ENCODE data around the gene CACNB2.

The CACNB2 gene

DNA sequence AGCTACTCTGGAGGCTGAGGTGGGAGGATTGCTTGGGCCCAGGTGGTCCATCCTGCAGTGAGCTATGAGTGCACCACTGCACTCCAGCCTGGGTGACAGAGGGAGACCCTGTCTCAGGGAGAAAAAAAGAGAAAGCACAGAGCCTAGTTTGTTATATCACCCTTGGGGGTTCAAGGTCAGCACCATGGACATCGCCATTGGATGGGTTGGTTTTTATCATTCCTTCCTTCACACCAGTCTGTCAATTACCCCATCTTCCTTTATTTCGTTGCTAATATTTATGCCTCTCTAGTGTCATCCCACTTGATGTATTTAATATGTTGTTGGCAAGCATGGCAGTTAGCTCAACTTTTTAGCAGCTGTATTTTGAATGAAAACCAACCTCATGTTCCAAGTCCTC, 328.9 kb downstream of the CACNB2 start:
- no peak for DNase-seq (ENCODE audit: low read depth, low spot score)
- H3K4me3 ChIP-seq (ENCODE audit: low read length), result no peak overlapping the region

- DNase-seq (ENCODE audit: low read depth, low spot score), result no peak
Observed at GRCh38 chr10:18472977-18473376, 332.8 kb downstream of the CACNB2 start.

GRCh38 chr10:18473424-18474117, 333.3 kb downstream of the CACNB2 start:
- H3K4me3 ChIP-seq (ENCODE audit: low read length), result no peak overlapping the region
- DNase-seq (ENCODE audit: low read depth, low spot score), result no peak

More at GRCh38 chr10:18472977-18473376, 332.8 kb downstream of the CACNB2 start:
- H3K4me3 ChIP-seq (ENCODE audit: low read length), result no peak overlapping the region

- no peak for DNase-seq (ENCODE audit: low read depth, low spot score)
- H3K4me3 ChIP-seq (ENCODE audit: low read length), result no peak overlapping the region
Observed at GRCh38 chr10:18474118-18474455, 333.9 kb downstream of the CACNB2 start.

DNA sequence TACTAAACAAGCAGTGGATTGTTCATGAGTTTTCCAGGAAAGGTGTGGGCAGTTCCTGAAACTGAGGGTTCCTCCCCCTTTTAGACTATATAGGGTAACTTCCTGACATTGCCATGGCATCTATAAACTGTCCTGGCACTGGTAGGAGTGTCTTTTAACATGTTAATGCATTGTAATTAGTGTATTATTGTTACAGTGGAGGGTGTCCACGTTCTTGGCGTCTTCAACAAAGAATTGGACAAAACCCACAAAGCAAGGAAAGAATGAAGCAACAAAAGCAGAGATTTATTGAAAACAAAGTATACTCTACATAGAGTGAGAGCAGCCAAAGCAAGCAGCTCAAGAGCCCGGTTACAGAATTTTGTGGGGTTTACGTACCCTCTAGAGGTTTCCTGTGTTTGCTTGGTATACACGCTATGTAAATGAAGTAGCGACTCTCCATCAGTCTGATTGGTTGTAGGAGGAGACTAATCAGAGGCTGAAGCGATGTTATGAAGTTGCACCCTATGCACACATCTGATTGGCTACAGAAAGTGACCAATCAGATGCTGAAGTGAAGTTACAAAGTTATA, 335.9 kb downstream of the CACNB2 start:
- H3K4me3 ChIP-seq (ENCODE audit: low read length), result no peak overlapping the region

GRCh38 chr10:18478354-18478753, 338.1 kb downstream of the CACNB2 start:
- H3K4me3 ChIP-seq (ENCODE audit: low read length), result no peak overlapping the region
- DNase-seq (ENCODE audit: low read depth, low spot score), result no peak

More for the DNA sequence above, 335.9 kb downstream of the CACNB2 start:
- DNase-seq (ENCODE audit: low read depth, low spot score), result no peak

DNA sequence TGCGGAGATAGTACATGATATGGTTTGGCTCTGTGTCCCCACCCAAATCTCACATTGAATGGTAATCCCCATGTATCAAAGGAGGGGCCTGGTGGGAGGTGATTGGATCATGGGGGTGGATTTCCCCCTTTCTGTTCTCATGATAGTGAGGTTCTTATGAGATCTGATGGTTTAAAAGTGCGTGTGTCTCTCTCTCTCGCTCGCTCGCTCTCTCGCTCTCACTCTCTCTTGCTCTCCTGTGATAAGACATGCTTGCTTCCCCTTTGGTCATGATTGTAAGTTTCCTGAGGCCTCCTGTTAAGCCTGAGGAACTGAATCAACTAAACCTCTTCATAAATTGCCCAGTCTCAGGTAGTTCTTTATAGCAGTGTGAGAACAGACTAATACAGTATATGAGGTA, 339.3 kb downstream of the CACNB2 start:
- no peak overlapping the region for H3K4me3 ChIP-seq (ENCODE audit: low read length)
- DNase-seq (ENCODE audit: low read depth, low spot score), result no peak

GRCh38 chr10:18483516-18484186, 343.4 kb downstream of the CACNB2 start:
- H3K4me3 ChIP-seq (ENCODE audit: low read length), result no peak overlapping the region
- no peak for DNase-seq (ENCODE audit: low read depth, low spot score)

GRCh38 chr10:18486438-18486837, 346.2 kb downstream of the CACNB2 start:
- no peak for DNase-seq (ENCODE audit: low read depth, low spot score)
- H3K4me3 ChIP-seq (ENCODE audit: low read length), result no peak overlapping the region

DNA sequence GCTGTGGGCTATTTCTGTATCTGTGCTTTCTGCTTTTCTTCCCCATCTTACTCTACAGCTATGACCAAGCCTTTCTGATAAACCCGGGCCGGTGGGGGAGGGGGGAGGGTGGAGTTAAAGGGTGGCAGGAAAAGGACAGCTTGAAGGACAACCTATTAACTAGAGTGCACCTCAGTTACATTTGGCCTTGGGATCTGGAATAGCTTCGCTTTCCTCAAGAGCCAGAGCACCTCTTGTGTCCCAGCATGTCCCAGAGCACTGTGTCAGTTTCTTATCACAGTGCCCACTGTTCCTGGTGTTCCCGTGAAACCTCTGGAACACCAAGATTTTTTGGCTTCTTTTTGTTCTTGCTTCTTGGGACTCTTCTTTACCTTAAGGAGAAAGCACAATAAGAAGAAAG, 350.5 kb downstream of the CACNB2 start:
- DNase-seq (ENCODE audit: low read depth, low spot score), result no peak
- H3K4me3 ChIP-seq (ENCODE audit: low read length), result no peak overlapping the region

DNA sequence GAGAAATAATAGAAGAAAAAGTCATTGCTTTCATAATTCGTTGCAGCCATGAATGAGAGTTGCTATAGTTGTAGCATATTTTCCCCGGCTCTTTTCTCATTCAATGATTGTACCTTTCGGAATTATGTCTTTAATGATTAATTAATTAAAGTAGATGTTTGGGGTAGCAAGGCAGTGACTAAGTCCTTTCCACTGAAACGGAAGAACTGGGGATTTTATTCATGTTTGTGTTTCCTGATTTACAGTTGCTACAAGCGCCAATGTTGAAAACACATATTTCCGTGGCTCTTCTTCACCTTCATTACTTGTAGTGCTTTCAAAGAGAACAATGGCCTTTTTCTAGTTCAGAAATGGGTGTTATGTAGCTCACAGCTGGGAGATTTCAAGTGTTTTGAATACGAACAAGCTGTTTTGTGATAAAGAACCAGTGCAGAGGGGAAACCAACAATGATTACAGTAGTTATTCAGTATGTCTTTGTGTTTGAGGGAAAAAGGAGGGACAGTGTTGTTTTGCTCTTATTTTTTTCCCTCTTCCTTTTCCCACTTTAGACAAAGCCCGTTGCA, 357.7 kb downstream of the CACNB2 start:
- no peak for DNase-seq (ENCODE audit: low read depth, low spot score)

GRCh38 chr10:18498998-18499397, 358.8 kb downstream of the CACNB2 start:
- DNase-seq (ENCODE audit: low read depth, low spot score), result no peak
- no peak overlapping the region for H3K4me3 ChIP-seq (ENCODE audit: low read length)

More for the DNA sequence above, 357.7 kb downstream of the CACNB2 start:
- H3K4me3 ChIP-seq (ENCODE audit: low read length), result no peak overlapping the region

GRCh38 chr10:18500576-18500975, 360.4 kb downstream of the CACNB2 start:
- H3K4me3 ChIP-seq (ENCODE audit: low read length), result no peak overlapping the region

DNA sequence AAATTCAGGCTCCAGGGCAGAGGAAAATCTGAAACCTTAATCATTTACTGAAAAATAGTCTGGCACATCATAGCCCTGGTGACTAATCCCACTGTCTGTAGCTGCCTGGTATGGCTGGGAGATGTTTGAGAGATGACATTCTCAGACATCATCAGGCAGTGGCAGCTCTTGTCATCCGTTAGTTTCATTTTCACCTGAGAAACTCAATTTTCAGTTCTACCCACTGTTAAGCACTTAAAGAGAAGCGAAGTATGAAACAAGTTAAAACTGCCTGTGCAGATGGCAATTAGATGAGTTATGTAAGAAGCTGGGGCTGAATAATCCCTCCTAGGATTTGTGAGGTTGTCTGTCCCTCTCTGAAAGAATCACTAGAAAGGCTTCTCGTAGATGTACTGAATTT, 361.0 kb downstream of the CACNB2 start:
- H3K4me3 ChIP-seq (ENCODE audit: low read length), result no peak overlapping the region
- DNase-seq (ENCODE audit: low read depth, low spot score), result no peak

More at GRCh38 chr10:18500576-18500975, 360.4 kb downstream of the CACNB2 start:
- DNase-seq (ENCODE audit: low read depth, low spot score), result no peak

DNA sequence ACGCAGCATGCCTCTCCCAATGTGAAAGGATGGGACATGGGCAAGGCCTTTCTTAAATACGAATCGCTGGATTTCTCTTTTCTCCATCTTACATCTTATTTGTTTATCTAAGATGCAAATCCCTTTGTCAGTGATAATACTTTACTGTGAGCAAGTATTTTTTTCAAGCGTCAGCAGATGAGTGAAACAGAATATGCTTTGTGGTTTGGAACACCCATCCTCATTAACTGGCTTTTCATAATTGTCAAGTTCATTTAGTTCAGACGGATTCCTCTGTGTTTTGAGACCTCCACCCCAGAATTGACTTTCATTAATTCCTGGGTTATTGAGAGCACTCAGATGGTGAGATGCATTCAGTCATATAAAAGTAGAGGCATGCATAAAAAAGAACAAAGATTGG, 361.4 kb downstream of the CACNB2 start:
- DNase-seq (ENCODE audit: low read depth, low spot score), result no peak
- no peak overlapping the region for H3K4me3 ChIP-seq (ENCODE audit: low read length)

- H3K4me3 ChIP-seq (ENCODE audit: low read length), result no peak overlapping the region
- no peak for DNase-seq (ENCODE audit: low read depth, low spot score)
Observed at GRCh38 chr10:18504161-18504560, 363.9 kb downstream of the CACNB2 start.

- no peak overlapping the region for H3K4me3 ChIP-seq (ENCODE audit: low read length)
- DNase-seq (ENCODE audit: low read depth, low spot score), result no peak
Observed at GRCh38 chr10:18505456-18506118, 365.4 kb downstream of the CACNB2 start.

DNA sequence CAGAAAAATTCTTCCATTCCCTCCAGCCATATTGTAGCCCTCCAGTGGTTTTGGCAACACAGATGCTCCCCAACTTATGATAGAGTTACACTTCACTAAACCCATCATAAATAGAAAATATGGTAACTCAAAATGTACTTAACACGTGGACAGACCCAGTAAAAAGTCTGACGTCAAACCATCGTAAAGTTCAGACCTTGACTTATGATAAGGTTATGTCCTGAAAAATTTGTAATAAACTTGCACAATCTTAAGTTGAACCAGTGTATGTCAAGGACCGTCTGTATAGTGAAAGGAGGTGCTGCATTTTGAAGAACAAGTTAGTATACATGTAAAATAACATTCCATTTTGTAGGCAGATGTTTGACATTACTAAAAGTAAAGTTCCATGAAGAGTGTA, 368.4 kb downstream of the CACNB2 start:
- no peak for DNase-seq (ENCODE audit: low read depth, low spot score)
- no peak overlapping the region for H3K4me3 ChIP-seq (ENCODE audit: low read length)

GRCh38 chr10:18514537-18514936, 374.3 kb downstream of the CACNB2 start:
- DNase-seq (ENCODE audit: low read depth, low spot score), result no peak
- no peak overlapping the region for H3K4me3 ChIP-seq (ENCODE audit: low read length)

DNA sequence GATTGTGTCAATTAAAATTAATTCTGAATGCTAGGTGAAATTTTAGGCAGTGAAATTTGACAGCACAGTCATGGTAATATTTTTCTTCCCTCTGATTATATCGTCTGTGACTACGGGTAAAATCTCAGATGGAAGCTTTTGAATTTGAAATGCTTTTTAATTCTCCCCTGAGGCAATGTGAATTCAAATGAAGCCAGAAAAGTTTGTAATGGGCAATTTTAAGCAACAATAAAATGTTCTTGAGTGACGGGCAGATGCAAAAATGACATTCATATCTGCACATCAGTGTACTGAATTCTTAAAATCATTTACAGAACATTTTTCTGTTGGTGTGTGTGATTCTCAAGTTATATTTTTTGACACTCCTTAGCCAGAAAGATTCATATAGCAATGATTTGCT, 376.6 kb downstream of the CACNB2 start:
- no peak for DNase-seq (ENCODE audit: low read depth, low spot score)

More for the DNA sequence above, 376.6 kb downstream of the CACNB2 start:
- no peak overlapping the region for H3K4me3 ChIP-seq (ENCODE audit: low read length)
